Measurements from ENCODE around the gene FXYD1. TPM values are rescaled to one million over a fixed set of nuclear protein-coding genes. Genes with fewer than 3 reads are reported as not detected.
"Not testable (repeated sequence)": the region's sequence is repeated elsewhere in the genome, so short reads cannot be mapped to it uniquely, and the experiment has no call there.

FXYD1 gene
- total RNA-seq, 2 experiments from 2014 or later: 2.3 to 2.8 TPM

- Mint-ChIP-seq H3K4me3 (no peak overlapping the region), H3K9me3 (no peaks in the 10 kb centered on the region), H3K27me3 (no peaks in the 10 kb centered on the region), H3K27ac (no peak overlapping the region), H3K4me1 (ENCODE audit: low read depth) (peaks cover 15% of the 10 kb centered on the region), H3K36me3 (no peaks in the 10 kb centered on the region)
- CTCF ChIA-PET: no interaction called here
- intact Hi-C loops (cut with micrococcal nuclease): no loop called here
- POLR2A ChIA-PET: no interaction called here
- DNase-seq: no peak
These were observed 17.7 kb upstream of the FXYD1 start for GRCh38 chr19:35120898-35121297.

- H3K36me3 Mint-ChIP-seq: no peaks in the 10 kb centered on the region
- intact Hi-C loops (cut with micrococcal nuclease): no loop called here
- H3K9me3 Mint-ChIP-seq: no peaks in the 10 kb centered on the region
- H3K4me1 Mint-ChIP-seq (ENCODE audit: low read depth): peaks cover 15% of the 10 kb centered on the region
- H3K27me3 Mint-ChIP-seq: no peaks in the 10 kb centered on the region
- H3K27ac Mint-ChIP-seq: no peak overlapping the region
- no peak for DNase-seq
- ChIA-PET CTCF (interaction anchor here (1.4 to 2.9 kb wide), 2 partner anchors 56 to 79 kb away, joined by 4 to 11 read pairs; no protein-coding TSS in a partner anchor), POLR2A (no interaction called here)
- no peak overlapping the region for H3K4me3 Mint-ChIP-seq
These were observed 15.7 kb upstream of the FXYD1 start for GRCh38 chr19:35122687-35123551.

- H3K27ac Mint-ChIP-seq: no peak overlapping the region
- no peaks in the 10 kb centered on the region for H3K27me3 Mint-ChIP-seq
- no peaks in the 10 kb centered on the region for H3K9me3 Mint-ChIP-seq
- H3K4me1 Mint-ChIP-seq (ENCODE audit: low read depth): peaks cover 15% of the 10 kb centered on the region
- intact Hi-C loops (cut with micrococcal nuclease): no loop called here
- no peak for DNase-seq
- CTCF ChIA-PET: interaction anchor here (1.0 to 2.9 kb wide), 3 partner anchors 20 to 79 kb away, joined by 4 to 11 read pairs (median 6); no protein-coding TSS in a partner anchor
- POLR2A ChIA-PET: no interaction called here
- H3K4me3 Mint-ChIP-seq: peak overlapping the region; percentile 71
- no peaks in the 10 kb centered on the region for H3K36me3 Mint-ChIP-seq
These were observed 15.1 kb upstream of the FXYD1 start for GRCh38 chr19:35123573-35123972.

DNA sequence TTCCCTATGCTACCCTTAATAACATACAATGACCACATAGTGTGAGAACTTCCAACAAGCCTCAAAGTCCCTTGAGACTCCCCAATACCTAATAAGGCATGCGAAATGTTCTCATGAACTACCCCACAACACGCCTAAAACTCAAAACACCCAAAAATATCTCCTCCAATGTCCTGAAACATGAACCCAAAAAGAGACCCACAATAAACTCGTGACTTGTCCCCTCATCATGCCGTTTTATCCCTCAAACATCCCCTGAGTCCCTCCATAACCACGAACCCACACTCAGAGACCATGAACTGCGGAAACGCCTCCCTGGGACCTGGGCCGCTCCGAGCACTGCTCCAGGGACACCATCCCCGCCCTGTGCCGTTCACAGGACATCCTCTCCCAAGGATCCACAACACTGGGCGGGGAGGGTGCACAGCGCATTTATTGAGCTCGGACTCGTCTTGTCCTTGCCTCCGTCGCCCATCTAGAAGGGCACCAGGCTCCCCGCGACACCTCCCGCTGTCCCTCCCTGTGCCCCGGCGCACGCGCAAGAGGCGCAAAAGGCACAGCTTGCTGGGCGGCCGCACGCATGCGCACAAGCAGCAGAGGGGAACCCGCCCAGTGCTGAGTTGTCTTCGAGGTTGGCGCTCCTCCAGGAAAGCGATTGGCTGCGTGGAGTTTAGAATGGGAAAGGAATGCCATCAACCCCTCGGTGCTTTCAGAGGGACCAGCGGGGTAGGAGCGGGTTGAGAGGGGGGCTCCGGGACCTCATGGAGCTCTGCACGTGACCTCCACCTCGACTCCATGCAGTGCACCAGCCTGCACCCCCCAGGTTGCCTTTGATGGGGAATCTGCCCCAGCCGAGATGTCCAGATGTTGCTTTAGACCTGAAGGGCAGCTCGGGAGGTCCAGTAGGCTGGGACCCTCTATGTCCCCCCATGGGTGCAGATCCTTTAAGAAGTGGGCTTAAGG is 14.2 kb upstream of the FXYD1 start:
- POLR2A ChIA-PET: interaction anchor here (0.8 kb wide), 1 partner anchor 43 kb away, joined by 3 read pairs; no protein-coding TSS in a partner anchor
- H3K4me1 Mint-ChIP-seq (ENCODE audit: low read depth): peaks cover 15% of the 10 kb centered on the region
- no peaks in the 10 kb centered on the region for H3K36me3 Mint-ChIP-seq
- DNase-seq: peak; percentile 92
- H3K27ac Mint-ChIP-seq: peak overlapping the region; percentile 20
- CTCF ChIA-PET: interaction anchor here (0.7 to 4.2 kb wide), 8 partner anchors 9 to 97 kb away, joined by 3 to 29 read pairs (median 5); partner anchors contain the start of genes FXYD5 and LGI4
- H3K4me3 Mint-ChIP-seq: peak overlapping the region; percentile 71
- no peaks in the 10 kb centered on the region for H3K9me3 Mint-ChIP-seq
- H3K27me3 Mint-ChIP-seq: no peaks in the 10 kb centered on the region
- intact Hi-C loops (cut with micrococcal nuclease): no loop called here

- intact Hi-C loops (cut with micrococcal nuclease): no loop called here
- no peak for DNase-seq
- Mint-ChIP-seq H3K4me3 (no peak overlapping the region), H3K4me1 (ENCODE audit: low read depth) (peaks cover 15% of the 10 kb centered on the region), H3K9me3 (no peaks in the 10 kb centered on the region), H3K27me3 (no peaks in the 10 kb centered on the region), H3K27ac (no peak overlapping the region), H3K36me3 (no peaks in the 10 kb centered on the region)
- ChIA-PET POLR2A (interaction anchor here (0.8 kb wide), 1 partner anchor 44 kb away, joined by 3 read pairs; no protein-coding TSS in a partner anchor), CTCF (interaction anchor here (1.1 to 4.2 kb wide), 5 partner anchors 10 to 81 kb away, joined by 3 to 29 read pairs (median 6); partner anchors contain the start of genes FXYD5 and LGI4)
These were observed 13.3 kb upstream of the FXYD1 start for GRCh38 chr19:35125270-35125717.

- H3K9me3 Mint-ChIP-seq: no peaks in the 10 kb centered on the region
- H3K27me3 Mint-ChIP-seq: no peaks in the 10 kb centered on the region
- POLR2A ChIA-PET: no interaction called here
- no peak overlapping the region for H3K27ac Mint-ChIP-seq
- no peak for DNase-seq
- peaks cover 15% of the 10 kb centered on the region for H3K4me1 Mint-ChIP-seq (ENCODE audit: low read depth)
- no peak overlapping the region for H3K4me3 Mint-ChIP-seq
- H3K36me3 Mint-ChIP-seq: no peaks in the 10 kb centered on the region
- CTCF ChIA-PET: interaction anchor here (1.6 to 4.2 kb wide), 4 partner anchors 9 to 59 kb away, joined by 3 to 29 read pairs (median 12); partner anchors contain the start of genes FXYD3 and LGI4
- intact Hi-C loops (cut with micrococcal nuclease): no loop called here
These were observed 12.6 kb upstream of the FXYD1 start for GRCh38 chr19:35125749-35126623.

GRCh38 chr19:35126624-35126959 is 12.0 kb upstream of the FXYD1 start:
- Mint-ChIP-seq H3K36me3 (no peaks in the 10 kb centered on the region), H3K4me3 (no peak overlapping the region), H3K9me3 (no peaks in the 10 kb centered on the region), H3K4me1 (ENCODE audit: low read depth) (peaks cover 15% of the 10 kb centered on the region), H3K27ac (no peak overlapping the region), H3K27me3 (no peaks in the 10 kb centered on the region)
- POLR2A ChIA-PET: no interaction called here
- no peak for DNase-seq
- CTCF ChIA-PET: interaction anchor here (1.6 to 4.2 kb wide), 3 partner anchors 9 to 60 kb away, joined by 3 to 29 read pairs (median 12); partner anchors contain the start of genes FXYD3 and LGI4
- intact Hi-C loops (cut with micrococcal nuclease): no loop called here

DNA sequence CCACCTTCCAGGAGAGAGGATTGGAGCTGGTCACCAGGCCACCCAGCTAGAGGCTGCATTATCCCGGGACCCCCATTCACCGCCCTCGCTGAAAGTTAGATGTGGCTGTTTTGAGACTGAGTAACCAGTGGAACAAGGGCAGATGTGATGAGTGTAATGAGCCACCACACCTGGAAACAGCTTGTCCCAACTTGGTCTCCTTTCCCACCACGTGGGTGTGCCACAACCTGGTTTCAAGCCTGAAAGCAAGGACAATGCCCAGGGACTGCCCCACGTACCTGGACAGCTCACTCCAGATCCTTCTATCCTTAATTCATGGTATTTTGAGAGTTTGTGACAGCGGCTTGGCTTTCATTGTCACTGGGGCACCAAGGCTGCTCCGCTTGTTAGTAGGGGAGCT is 10.8 kb upstream of the FXYD1 start:
- DNase-seq: no peak
- Mint-ChIP-seq H3K27ac (no peak overlapping the region), H3K27me3 (no peaks in the 10 kb centered on the region), H3K4me3 (no peak overlapping the region), H3K9me3 (no peaks in the 10 kb centered on the region), H3K36me3 (no peaks in the 10 kb centered on the region), H3K4me1 (ENCODE audit: low read depth) (peaks cover 15% of the 10 kb centered on the region)
- intact Hi-C loops (cut with micrococcal nuclease): no loop called here
- POLR2A ChIA-PET: no interaction called here
- CTCF ChIA-PET: interaction anchor here (1.6 to 4.2 kb wide), 3 partner anchors 8 to 61 kb away, joined by 3 to 29 read pairs (median 12); partner anchors contain the start of genes FXYD3 and LGI4

GRCh38 chr19:35128398-35129057 is 10.1 kb upstream of the FXYD1 start:
- H3K27me3 Mint-ChIP-seq: no peaks in the 10 kb centered on the region
- no peak overlapping the region for H3K4me3 Mint-ChIP-seq
- intact Hi-C loops (cut with micrococcal nuclease): no loop called here
- no peaks in the 10 kb centered on the region for H3K9me3 Mint-ChIP-seq
- peaks cover 15% of the 10 kb centered on the region for H3K4me1 Mint-ChIP-seq (ENCODE audit: low read depth)
- no peak overlapping the region for H3K27ac Mint-ChIP-seq
- ChIA-PET CTCF (interaction anchor here (2.6 kb wide), 1 partner anchor 13 kb away, joined by 12 read pairs; the partner anchor contains the start of gene FXYD3), POLR2A (no interaction called here)
- DNase-seq: no peak
- no peaks in the 10 kb centered on the region for H3K36me3 Mint-ChIP-seq

DNA sequence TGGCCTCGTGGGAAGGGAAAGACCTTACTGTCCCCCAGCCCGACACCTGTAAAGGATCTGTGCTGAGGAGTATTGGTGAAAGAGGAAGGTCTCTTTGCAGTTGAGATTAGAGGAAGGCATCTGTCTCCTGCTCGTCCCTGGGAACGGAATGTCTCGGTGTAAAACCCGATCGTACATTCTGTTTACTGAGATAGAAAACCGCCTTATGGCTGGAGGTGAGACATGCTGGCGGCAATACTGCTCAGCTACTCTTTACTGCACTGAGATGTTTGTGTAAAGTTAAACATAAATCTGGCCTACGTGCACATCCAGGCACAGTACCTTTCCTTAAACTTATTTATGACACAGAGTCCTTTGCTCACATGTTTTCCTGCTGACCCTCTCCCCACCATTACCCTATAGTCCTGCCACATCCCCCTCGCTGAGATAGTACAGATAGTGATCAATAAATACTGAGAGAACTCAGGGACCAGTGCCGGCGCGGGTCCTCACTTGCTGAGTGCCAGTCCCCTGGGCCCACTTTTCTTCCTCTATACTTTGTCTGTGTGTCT is 8.8 kb upstream of the FXYD1 start:
- H3K36me3 Mint-ChIP-seq; DNase-seq; H3K27ac Mint-ChIP-seq; CTCF ChIA-PET; intact Hi-C loops (cut with micrococcal nuclease); H3K9me3 Mint-ChIP-seq; H3K4me1 Mint-ChIP-seq (ENCODE audit: low read depth); POLR2A ChIA-PET; H3K4me3 Mint-ChIP-seq; H3K27me3 Mint-ChIP-seq: not testable (repeated sequence)

Data from activated CD4-positive, alpha-beta memory T cell treated with anti-CD3 and anti-CD28 coated beads for 36 hours (primary cell).